Measurements from ENCODE around the gene RIC1. TPM values are rescaled to one million over a fixed set of nuclear protein-coding genes. Genes with fewer than 3 reads are reported as not detected.

The RIC1 gene
- total and polyA plus RNA-seq, 2 donors: 10.3 to 23.9 TPM

DNA sequence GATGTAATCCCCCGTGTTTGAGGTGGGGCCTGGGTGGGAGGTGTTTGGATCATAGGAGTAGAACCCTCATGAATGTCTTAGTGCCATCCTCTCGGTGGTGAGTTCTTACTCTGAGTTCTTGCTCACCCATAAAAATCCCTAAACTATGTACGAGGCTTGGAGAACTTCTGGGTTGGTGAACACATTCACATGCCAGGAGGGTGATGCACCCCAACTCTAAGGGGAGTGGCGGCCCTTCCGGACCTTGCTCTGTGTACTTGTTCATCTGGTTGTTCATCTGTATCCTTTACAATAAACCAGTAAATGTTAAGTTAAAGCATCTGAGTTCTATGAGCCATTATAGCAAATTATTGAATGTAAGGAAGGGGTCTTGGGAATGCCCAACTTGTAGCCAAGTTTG is 36.0 kb upstream of the RIC1 start:
- DNase-seq (ENCODE audit: low read depth in 6 of 9, low spot score in 9 of 9): no peak
- H3K4me3 ChIP-seq (ENCODE audit: low read length in 2 of 2): no peak overlapping the region
- peaks cover 0 to 3% of the 10 kb centered on the region in 2 donors for H3K4me1 ChIP-seq (ENCODE audit: control insufficient read depth in 2 of 2, insufficient read depth in 2 of 2, low read length in 2 of 2)
- no peaks in the 10 kb centered on the region for H3K9me3 ChIP-seq (ENCODE audit: control insufficient read depth in 2 of 2, insufficient read depth in 1 of 2, low read length in 1 of 2)
- peaks cover 0 to 3% of the 10 kb centered on the region in 2 donors for H3K36me3 ChIP-seq (ENCODE audit: control insufficient read depth in 2 of 2, insufficient read depth in 2 of 2, low read length in 1 of 2)
- WGBS: 95% methylated on average over 5 of the region's 5 CpGs
- H3K27me3 ChIP-seq (ENCODE audit: control insufficient read depth in 2 of 2, insufficient read depth in 1 of 2, low read length in 1 of 2): no peaks in the 10 kb centered on the region
- peak overlapping the region in 1 of 2 donors; percentile 20 for H3K27ac ChIP-seq (ENCODE audit: low read depth in 1 of 2, low read length in 1 of 2)

DNA sequence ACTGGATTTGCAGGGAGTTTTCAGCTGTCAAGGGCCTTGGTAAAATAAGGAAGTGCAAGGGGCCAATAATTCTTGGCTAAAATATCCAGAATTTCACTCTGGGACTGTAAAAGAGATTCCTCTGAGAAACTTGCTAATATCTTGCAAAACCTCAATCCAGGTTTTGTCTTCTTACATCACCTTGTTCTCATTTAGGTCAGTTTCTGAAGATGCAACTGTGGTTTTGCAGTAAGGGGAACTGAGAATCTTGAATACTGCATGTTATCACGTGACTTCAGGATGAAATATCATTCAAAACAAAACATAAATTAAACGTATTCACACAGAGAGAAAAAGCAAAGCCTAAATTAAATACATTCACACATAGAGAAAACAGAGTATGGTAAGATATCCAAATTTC is 35.0 kb upstream of the RIC1 start:
- no peaks in the 10 kb centered on the region for H3K9me3 ChIP-seq (ENCODE audit: control insufficient read depth in 2 of 2, insufficient read depth in 1 of 2, low read length in 1 of 2)
- WGBS: 42% methylated on average over 2 of the region's 2 CpGs
- peaks cover 0 to 3% of the 10 kb centered on the region in 2 donors for H3K4me1 ChIP-seq (ENCODE audit: control insufficient read depth in 2 of 2, insufficient read depth in 2 of 2, low read length in 2 of 2)
- peaks cover 0 to 3% of the 10 kb centered on the region in 2 donors for H3K36me3 ChIP-seq (ENCODE audit: control insufficient read depth in 2 of 2, insufficient read depth in 2 of 2, low read length in 1 of 2)
- DNase-seq (ENCODE audit: low read depth in 6 of 9, low spot score in 9 of 9): peak in 1 of 9 donors; percentile 35
- H3K4me3 ChIP-seq (ENCODE audit: low read length in 2 of 2): no peak overlapping the region
- H3K27me3 ChIP-seq (ENCODE audit: control insufficient read depth in 2 of 2, insufficient read depth in 1 of 2, low read length in 1 of 2): no peaks in the 10 kb centered on the region
- H3K27ac ChIP-seq (ENCODE audit: low read depth in 1 of 2, low read length in 1 of 2): peak overlapping the region in 1 of 2 donors; percentile 9

- H3K27ac ChIP-seq (ENCODE audit: low read depth in 1 of 2, low read length in 1 of 2): peak overlapping the region in 1 of 2 donors; percentile 33
- H3K36me3 ChIP-seq (ENCODE audit: control insufficient read depth in 2 of 2, insufficient read depth in 2 of 2, low read length in 1 of 2): peaks cover 0 to 3% of the 10 kb centered on the region in 2 donors
- H3K9me3 ChIP-seq (ENCODE audit: control insufficient read depth in 2 of 2, insufficient read depth in 1 of 2, low read length in 1 of 2): no peaks in the 10 kb centered on the region
- H3K4me1 ChIP-seq (ENCODE audit: control insufficient read depth in 2 of 2, insufficient read depth in 2 of 2, low read length in 2 of 2): peaks cover 0 to 3% of the 10 kb centered on the region in 2 donors
- no peaks in the 10 kb centered on the region for H3K27me3 ChIP-seq (ENCODE audit: control insufficient read depth in 2 of 2, insufficient read depth in 1 of 2, low read length in 1 of 2)
- no peak overlapping the region for H3K4me3 ChIP-seq (ENCODE audit: low read length in 2 of 2)
- DNase-seq (ENCODE audit: low read depth in 6 of 9, low spot score in 9 of 9): peak in 1 of 9 donors; percentile 16
- whole genome bisulfite sequencing: 52% methylated on average over 2 of the region's 2 CpGs
Measured at GRCh38 chr9:5596173-5596572, 32.7 kb upstream of the RIC1 start.

- H3K9me3 ChIP-seq (ENCODE audit: control insufficient read depth in 2 of 2, insufficient read depth in 1 of 2, low read length in 1 of 2): no peaks in the 10 kb centered on the region
- 42% methylated on average over 6 of the region's 6 CpGs for WGBS
- H3K27ac ChIP-seq (ENCODE audit: low read depth in 1 of 2, low read length in 1 of 2): peak overlapping the region; percentile 10 to 56
- no peaks in the 10 kb centered on the region for H3K36me3 ChIP-seq (ENCODE audit: control insufficient read depth in 2 of 2, insufficient read depth in 2 of 2, low read length in 1 of 2)
- H3K4me3 ChIP-seq (ENCODE audit: low read length in 2 of 2): peak overlapping the region in 1 of 2 donors; percentile 25
- H3K4me1 ChIP-seq (ENCODE audit: control insufficient read depth in 2 of 2, insufficient read depth in 2 of 2, low read length in 2 of 2): peaks cover 2 to 6% of the 10 kb centered on the region in 2 donors
- DNase-seq (ENCODE audit: low read depth in 6 of 9, low spot score in 9 of 9): peak in 1 of 9 donors; percentile 48
- no peaks in the 10 kb centered on the region for H3K27me3 ChIP-seq (ENCODE audit: control insufficient read depth in 2 of 2, insufficient read depth in 1 of 2, low read length in 1 of 2)
Measured at GRCh38 chr9:5608298-5609225, 20.3 kb upstream of the RIC1 start.

DNA sequence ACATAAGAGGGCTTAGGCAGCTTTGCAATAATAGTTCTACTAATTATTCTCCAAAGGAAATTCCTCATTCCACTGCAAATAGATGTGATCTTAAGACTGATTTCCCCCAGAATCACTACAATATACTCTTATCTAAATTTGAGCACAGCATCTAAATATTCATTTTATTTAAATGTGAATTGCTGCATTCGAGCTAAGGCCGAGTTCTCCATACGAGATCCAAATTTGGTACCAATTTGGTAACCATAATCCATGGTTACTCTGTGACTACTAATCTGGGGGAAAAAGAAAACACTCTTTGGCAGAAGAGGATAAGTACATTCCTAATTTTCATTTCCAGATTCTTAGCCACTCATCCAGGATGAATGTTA is 19.7 kb upstream of the RIC1 start:
- no peaks in the 10 kb centered on the region for H3K9me3 ChIP-seq (ENCODE audit: control insufficient read depth in 2 of 2, insufficient read depth in 1 of 2, low read length in 1 of 2)
- no peak overlapping the region for H3K27ac ChIP-seq (ENCODE audit: low read depth in 1 of 2, low read length in 1 of 2)
- no peaks in the 10 kb centered on the region for H3K27me3 ChIP-seq (ENCODE audit: control insufficient read depth in 2 of 2, insufficient read depth in 1 of 2, low read length in 1 of 2)
- peaks cover 2 to 6% of the 10 kb centered on the region in 2 donors for H3K4me1 ChIP-seq (ENCODE audit: control insufficient read depth in 2 of 2, insufficient read depth in 2 of 2, low read length in 2 of 2)
- DNase-seq (ENCODE audit: low read depth in 6 of 9, low spot score in 9 of 9): no peak
- no peak overlapping the region for H3K4me3 ChIP-seq (ENCODE audit: low read length in 2 of 2)
- H3K36me3 ChIP-seq (ENCODE audit: control insufficient read depth in 2 of 2, insufficient read depth in 2 of 2, low read length in 1 of 2): no peaks in the 10 kb centered on the region
- WGBS: 90% methylated on average over 3 of the region's 3 CpGs

GRCh38 chr9:5610491-5610890 is 18.4 kb upstream of the RIC1 start:
- no peaks in the 10 kb centered on the region for H3K36me3 ChIP-seq (ENCODE audit: control insufficient read depth in 2 of 2, insufficient read depth in 2 of 2, low read length in 1 of 2)
- DNase-seq (ENCODE audit: low read depth in 6 of 9, low spot score in 9 of 9): no peak
- WGBS: 94% methylated on average over 2 of the region's 2 CpGs
- peaks cover 2 to 6% of the 10 kb centered on the region in 2 donors for H3K4me1 ChIP-seq (ENCODE audit: control insufficient read depth in 2 of 2, insufficient read depth in 2 of 2, low read length in 2 of 2)
- H3K9me3 ChIP-seq (ENCODE audit: control insufficient read depth in 2 of 2, insufficient read depth in 1 of 2, low read length in 1 of 2): no peaks in the 10 kb centered on the region
- no peak overlapping the region for H3K27ac ChIP-seq (ENCODE audit: low read depth in 1 of 2, low read length in 1 of 2)
- H3K27me3 ChIP-seq (ENCODE audit: control insufficient read depth in 2 of 2, insufficient read depth in 1 of 2, low read length in 1 of 2): no peaks in the 10 kb centered on the region
- no peak overlapping the region for H3K4me3 ChIP-seq (ENCODE audit: low read length in 2 of 2)

DNA sequence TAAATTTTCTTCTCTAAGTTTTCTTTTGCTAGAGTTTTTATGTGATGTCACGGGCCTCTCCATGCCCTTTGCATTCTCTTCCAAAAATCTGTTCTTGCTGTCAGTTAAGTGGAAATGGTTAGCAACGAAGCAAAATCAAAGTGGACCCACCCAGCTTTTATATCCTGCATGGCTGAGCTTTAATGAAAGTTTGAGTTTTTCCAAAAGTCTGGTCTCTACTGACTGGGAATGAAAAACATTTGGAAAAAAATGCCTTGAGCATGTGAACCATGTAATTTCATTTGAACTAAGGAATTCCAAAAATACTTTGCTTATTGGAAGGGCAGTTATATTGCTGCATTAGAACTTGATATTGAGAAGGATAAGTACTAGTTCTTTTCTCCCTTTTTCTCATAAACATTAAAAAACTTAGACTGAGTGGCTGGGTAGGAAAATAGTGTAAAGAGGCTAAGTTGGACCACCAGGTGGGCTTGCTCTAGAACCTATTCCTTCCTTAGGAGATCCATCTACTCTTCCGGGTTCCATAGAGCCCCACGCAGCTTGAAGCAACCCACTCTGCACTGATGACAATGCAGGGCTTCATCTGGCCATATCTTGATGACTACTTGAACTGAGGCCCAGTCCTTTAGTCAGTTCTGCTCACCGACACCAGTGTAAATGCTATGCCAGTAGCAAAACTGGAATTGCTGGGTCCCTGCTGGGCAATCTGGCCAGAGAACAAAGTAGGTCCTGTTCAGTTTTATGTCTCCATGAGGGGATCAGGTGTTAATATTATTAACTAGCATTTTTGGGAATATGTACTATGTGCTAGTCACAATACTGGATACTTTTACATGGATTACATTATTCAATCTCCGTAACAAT is 17.4 kb upstream of the RIC1 start:
- no peak overlapping the region for H3K4me3 ChIP-seq (ENCODE audit: low read length in 2 of 2)
- no peaks in the 10 kb centered on the region for H3K27me3 ChIP-seq (ENCODE audit: control insufficient read depth in 2 of 2, insufficient read depth in 1 of 2, low read length in 1 of 2)
- H3K36me3 ChIP-seq (ENCODE audit: control insufficient read depth in 2 of 2, insufficient read depth in 2 of 2, low read length in 1 of 2): no peaks in the 10 kb centered on the region
- 92% methylated on average over 6 of the region's 6 CpGs for WGBS
- H3K27ac ChIP-seq (ENCODE audit: low read depth in 1 of 2, low read length in 1 of 2): no peak overlapping the region
- DNase-seq (ENCODE audit: low read depth in 6 of 9, low spot score in 9 of 9): no peak
- H3K4me1 ChIP-seq (ENCODE audit: control insufficient read depth in 2 of 2, insufficient read depth in 2 of 2, low read length in 2 of 2): peaks cover 2 to 6% of the 10 kb centered on the region in 2 donors
- H3K9me3 ChIP-seq (ENCODE audit: control insufficient read depth in 2 of 2, insufficient read depth in 1 of 2, low read length in 1 of 2): no peaks in the 10 kb centered on the region

GRCh38 chr9:5612185-5612530 is 16.7 kb upstream of the RIC1 start:
- Histone ChIP-seq H3K36me3 (ENCODE audit: control insufficient read depth in 2 of 2, insufficient read depth in 2 of 2, low read length in 1 of 2) (no peaks in the 10 kb centered on the region), H3K4me1 (ENCODE audit: control insufficient read depth in 2 of 2, insufficient read depth in 2 of 2, low read length in 2 of 2) (peaks cover 2 to 6% of the 10 kb centered on the region in 2 donors), H3K4me3 (ENCODE audit: low read length in 2 of 2) (no peak overlapping the region), H3K27me3 (ENCODE audit: control insufficient read depth in 2 of 2, insufficient read depth in 1 of 2, low read length in 1 of 2) (no peaks in the 10 kb centered on the region), H3K27ac (ENCODE audit: low read depth in 1 of 2, low read length in 1 of 2) (no peak overlapping the region), H3K9me3 (ENCODE audit: control insufficient read depth in 2 of 2, insufficient read depth in 1 of 2, low read length in 1 of 2) (no peaks in the 10 kb centered on the region)
- no peak for DNase-seq (ENCODE audit: low read depth in 6 of 9, low spot score in 9 of 9)

GRCh38 chr9:5614192-5614591 is 14.7 kb upstream of the RIC1 start:
- Histone ChIP-seq H3K27me3 (ENCODE audit: control insufficient read depth in 2 of 2, insufficient read depth in 1 of 2, low read length in 1 of 2) (no peaks in the 10 kb centered on the region), H3K4me1 (ENCODE audit: control insufficient read depth in 2 of 2, insufficient read depth in 2 of 2, low read length in 2 of 2) (peaks cover 0 to 3% of the 10 kb centered on the region in 2 donors), H3K27ac (ENCODE audit: low read depth in 1 of 2, low read length in 1 of 2) (no peak overlapping the region), H3K9me3 (ENCODE audit: control insufficient read depth in 2 of 2, insufficient read depth in 1 of 2, low read length in 1 of 2) (no peaks in the 10 kb centered on the region), H3K4me3 (ENCODE audit: low read length in 2 of 2) (no peak overlapping the region), H3K36me3 (ENCODE audit: control insufficient read depth in 2 of 2, insufficient read depth in 2 of 2, low read length in 1 of 2) (no peaks in the 10 kb centered on the region)
- DNase-seq (ENCODE audit: low read depth in 6 of 9, low spot score in 9 of 9): no peak
- 97% methylated on average over 4 of the region's 4 CpGs for WGBS
